ENCODE results near the gene LRMDA.
A peak's percentile ranks its signal among the peaks of the same experiment; 100 is the strongest.

LRMDA gene

GRCh38 chr10:75505840-75506506 is 74.5 kb downstream of the LRMDA start:
- TF ChIP-seq, protein P1, sequence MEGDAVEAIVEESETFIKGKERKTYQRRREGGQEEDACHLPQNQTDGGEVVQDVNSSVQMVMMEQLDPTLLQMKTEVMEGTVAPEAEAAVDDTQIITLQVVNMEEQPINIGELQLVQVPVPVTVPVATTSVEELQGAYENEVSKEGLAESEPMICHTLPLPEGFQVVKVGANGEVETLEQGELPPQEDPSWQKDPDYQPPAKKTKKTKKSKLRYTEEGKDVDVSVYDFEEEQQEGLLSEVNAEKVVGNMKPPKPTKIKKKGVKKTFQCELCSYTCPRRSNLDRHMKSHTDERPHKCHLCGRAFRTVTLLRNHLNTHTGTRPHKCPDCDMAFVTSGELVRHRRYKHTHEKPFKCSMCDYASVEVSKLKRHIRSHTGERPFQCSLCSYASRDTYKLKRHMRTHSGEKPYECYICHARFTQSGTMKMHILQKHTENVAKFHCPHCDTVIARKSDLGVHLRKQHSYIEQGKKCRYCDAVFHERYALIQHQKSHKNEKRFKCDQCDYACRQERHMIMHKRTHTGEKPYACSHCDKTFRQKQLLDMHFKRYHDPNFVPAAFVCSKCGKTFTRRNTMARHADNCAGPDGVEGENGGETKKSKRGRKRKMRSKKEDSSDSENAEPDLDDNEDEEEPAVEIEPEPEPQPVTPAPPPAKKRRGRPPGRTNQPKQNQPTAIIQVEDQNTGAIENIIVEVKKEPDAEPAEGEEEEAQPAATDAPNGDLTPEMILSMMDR (conservative IDR thresholded peaks at IDR 0.05; ENCODE audit: low read length): no peak
- DNase-seq (ENCODE audit: low read depth): no peak
- H3K4me3 ChIP-seq (ENCODE audit: low read length): no peak overlapping the region

DNA sequence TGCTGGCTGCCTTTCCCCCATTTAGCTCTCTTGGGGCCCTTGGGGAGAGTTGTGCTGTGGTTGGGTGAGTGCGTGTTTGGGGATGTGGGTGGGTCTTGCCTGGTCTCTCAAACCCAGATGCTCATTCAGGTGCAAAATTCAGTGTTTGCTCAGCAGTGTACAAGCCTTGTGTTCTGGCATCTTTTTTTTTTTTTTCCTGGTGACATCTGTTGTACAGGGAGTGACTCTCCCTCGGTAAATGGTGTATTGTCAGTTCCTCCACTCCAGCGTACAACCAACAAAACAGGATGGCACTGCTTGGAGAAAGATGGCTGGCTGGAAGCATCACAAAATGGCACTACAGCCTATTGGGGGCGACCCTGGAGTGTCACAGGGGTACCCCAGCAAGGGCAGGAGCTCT is 75.5 kb downstream of the LRMDA start:
- no peak overlapping the region for H3K4me3 ChIP-seq (ENCODE audit: low read length)
- TF ChIP-seq, protein P1 (conservative IDR thresholded peaks at IDR 0.05; ENCODE audit: low read length): no peak
- no peak for DNase-seq (ENCODE audit: low read depth)

GRCh38 chr10:75507469-75507868 is 76.0 kb downstream of the LRMDA start:
- DNase-seq (ENCODE audit: low read depth): no peak
- TF ChIP-seq, protein P1 (conservative IDR thresholded peaks at IDR 0.05; ENCODE audit: low read length): no peak

DNA sequence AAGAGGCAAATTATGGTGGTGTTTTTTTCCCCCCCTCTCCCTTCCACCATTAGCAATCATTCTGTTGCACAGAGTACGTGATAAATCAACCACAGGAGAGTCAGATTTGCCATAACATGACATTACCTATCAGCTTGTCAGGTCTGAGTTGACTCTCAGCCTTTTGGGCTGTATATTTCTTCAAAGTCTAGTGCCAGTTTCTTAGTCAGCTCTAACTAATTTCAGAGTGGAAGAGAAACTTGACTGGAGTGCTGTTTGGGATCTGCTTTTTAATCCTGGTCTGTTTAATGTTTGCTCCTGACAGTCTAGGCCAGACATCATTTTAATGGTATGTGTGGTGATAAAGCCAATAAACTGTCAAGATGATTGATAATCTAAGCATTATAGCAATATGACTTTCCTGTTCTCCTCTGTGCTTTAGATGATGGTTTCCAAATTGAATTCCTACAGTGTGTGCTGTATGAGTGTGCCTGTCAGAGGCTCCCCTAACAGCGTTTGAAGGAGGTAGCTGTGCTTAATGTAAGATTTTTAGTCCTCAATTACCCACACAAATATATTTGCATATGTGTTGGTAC is 76.9 kb downstream of the LRMDA start:
- TF ChIP-seq, protein P1 (conservative IDR thresholded peaks at IDR 0.05; ENCODE audit: low read length): no peak
- peak; percentile 93 for DNase-seq (ENCODE audit: low read depth)
- H3K4me3 ChIP-seq (ENCODE audit: low read length): no peak overlapping the region

More at GRCh38 chr10:75507469-75507868, 76.0 kb downstream of the LRMDA start:
- no peak overlapping the region for H3K4me3 ChIP-seq (ENCODE audit: low read length)

DNA sequence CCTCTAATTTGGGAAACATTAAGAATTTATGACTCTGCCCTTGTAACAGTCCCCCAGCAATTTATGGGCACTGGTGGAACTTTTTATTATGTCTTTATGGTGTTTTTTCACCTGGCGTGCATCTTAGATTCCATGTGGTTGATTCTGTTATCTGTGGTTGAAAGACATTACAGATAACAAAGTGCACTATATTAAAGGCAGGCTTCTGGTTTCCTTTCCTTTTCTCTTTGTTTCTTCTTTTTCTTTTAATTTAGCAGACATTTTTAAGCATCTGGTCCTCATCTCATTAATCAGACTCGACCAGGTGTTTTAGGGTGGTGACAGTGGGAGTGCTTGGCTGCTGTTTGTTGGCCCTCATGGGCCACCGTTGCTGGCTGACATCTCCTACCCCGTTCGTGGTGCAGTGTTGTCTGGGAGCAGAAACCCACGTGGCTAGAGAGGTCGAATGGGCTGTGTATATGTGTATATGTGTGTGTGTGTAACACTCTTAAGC is 77.4 kb downstream of the LRMDA start:
- DNase-seq (ENCODE audit: low read depth): peak; percentile 58
- TF ChIP-seq, protein P1 (conservative IDR thresholded peaks at IDR 0.05; ENCODE audit: low read length): no peak
- no peak overlapping the region for H3K4me3 ChIP-seq (ENCODE audit: low read length)

DNA sequence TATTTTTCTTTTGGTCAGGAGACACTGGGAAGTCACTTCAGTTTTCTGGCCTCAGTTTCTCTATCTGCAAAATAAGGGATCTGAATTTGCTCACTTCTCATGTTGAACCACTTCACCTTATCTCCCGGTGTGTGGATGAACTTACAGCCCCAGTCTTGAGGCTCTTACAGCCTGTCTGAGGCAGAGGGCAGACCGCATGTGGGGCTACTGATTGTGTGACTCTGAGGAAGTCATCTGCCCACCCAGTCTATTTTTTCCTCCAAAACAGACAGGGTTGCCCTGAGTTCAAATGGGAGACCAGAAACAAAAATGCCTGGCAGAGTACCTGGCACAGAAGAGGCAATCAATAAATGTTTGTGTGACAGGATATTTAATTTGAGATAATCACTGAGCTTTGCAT is 78.3 kb downstream of the LRMDA start:
- no peak for DNase-seq (ENCODE audit: low read depth)
- TF ChIP-seq, protein P1 (conservative IDR thresholded peaks at IDR 0.05; ENCODE audit: low read length): no peak
- no peak overlapping the region for H3K4me3 ChIP-seq (ENCODE audit: low read length)

GRCh38 chr10:75511011-75511410 is 79.6 kb downstream of the LRMDA start:
- H3K4me3 ChIP-seq (ENCODE audit: low read length): no peak overlapping the region
- no peak for DNase-seq (ENCODE audit: low read depth)
- TF ChIP-seq, protein P1 (conservative IDR thresholded peaks at IDR 0.05; ENCODE audit: low read length): no peak

Measured in AG10803 (cell line).